Stimulated activated CD8-positive, alpha-beta memory T cell treated with anti-CD3 and anti-CD28 coated beads, Interleukin-7, amount 100 ng/mL, for 48 hours (primary cell): Measurements from ENCODE around the gene GSTT4.
A peak's percentile ranks its signal among the peaks of the same experiment; 100 is the strongest.
"Not testable (repeated sequence)": the region's sequence is repeated elsewhere in the genome, so short reads cannot be mapped to it uniquely, and the experiment has no call there.

Experiments used
- DNase-seq, 2 donors: peaks; one replicate each; pipeline ENCODE4 v3.0.0-alpha.2; 2020; ENCODE audit warnings: low read depth in 1 of 2; ENCODE audit errors: extremely low read depth in 1 of 2

The GSTT4 gene

GRCh38 chr22:23989583-23990244 lies 15.5 kb downstream of the GSTT4 start:
- DNase-seq, result not testable (repeated sequence)

- not testable (repeated sequence) for DNase-seq
These were observed 18.6 kb downstream of the GSTT4 start for GRCh38 chr22:23986538-23987178.

- not testable (repeated sequence) for DNase-seq
These were observed 19.2 kb downstream of the GSTT4 start for GRCh38 chr22:23986089-23986488.

GRCh38 chr22:23984430-23984829 lies 20.8 kb downstream of the GSTT4 start:
- no peak for DNase-seq

- DNase-seq, result not testable (repeated sequence)
These were observed 24.7 kb downstream of the GSTT4 start for GRCh38 chr22:23980567-23980966.

GRCh38 chr22:23979557-23980240 lies 25.6 kb downstream of the GSTT4 start, which contains the start of gene GSTT2:
Gene GSTT2 (plus strand): TSS chr22:23980134.
- DNase-seq, result not testable (repeated sequence)

GRCh38 chr22:23977304-23977703 lies 27.9 kb downstream of the GSTT4 start:
- not testable (repeated sequence) for DNase-seq

- not testable (repeated sequence) for DNase-seq
These were observed 30.4 kb downstream of the GSTT4 start for GRCh38 chr22:23974836-23975352.

GRCh38 chr22:23974345-23974744 lies 30.9 kb downstream of the GSTT4 start, which contains the start of gene DDT:
Gene DDT (minus strand): TSS chr22:23974441. CDS start chr22:23974414, 27 bp downstream.
- DNase-seq, result not testable (repeated sequence)

GRCh38 chr22:23971927-23972326 lies 33.3 kb downstream of the GSTT4 start:
- DNase-seq, result not testable (repeated sequence)

- DNase-seq, result no peak
These were observed 34.3 kb downstream of the GSTT4 start for GRCh38 chr22:23970816-23971486.

- no peak for DNase-seq
These were observed 35.0 kb downstream of the GSTT4 start for GRCh38 chr22:23970201-23970641.

- DNase-seq, result no peak
These were observed 36.2 kb downstream of the GSTT4 start for GRCh38 chr22:23969071-23969470.

- DNase-seq, result not testable (repeated sequence)
These were observed 38.7 kb downstream of the GSTT4 start, which contains the start of gene DDTL for GRCh38 chr22:23966568-23966967. Gene DDTL (plus strand): TSS chr22:23966888. CDS start chr22:23966915, 27 bp downstream.

- DNase-seq, result not testable (repeated sequence)
These were observed 39.2 kb downstream of the GSTT4 start for GRCh38 chr22:23966094-23966493.

- not testable (repeated sequence) for DNase-seq
These were observed 44.0 kb downstream of the GSTT4 start, which contains the start of gene GSTT2B for GRCh38 chr22:23961084-23961771. Gene GSTT2B (minus strand): TSS chr22:23961195. CDS start chr22:23961131, 64 bp downstream.

GRCh38 chr22:23956301-23956900 lies 48.9 kb downstream of the GSTT4 start:
- DNase-seq, result peak; percentile 28 to 56

- not testable (repeated sequence) for DNase-seq
These were observed 49.4 kb downstream of the GSTT4 start for GRCh38 chr22:23955886-23956285.

- not testable (repeated sequence) for DNase-seq
These were observed 50.3 kb downstream of the GSTT4 start for GRCh38 chr22:23954991-23955305.
